Psoas muscle (tissue), 8 donors: ENCODE data around the gene YIPF3. TPM values are rescaled to one million over a fixed set of nuclear protein-coding genes. Genes with fewer than 3 reads are reported as not detected.

Source experiments
- ATAC-seq, 4 donors: fragments of 200-7000 bp; cut with Tn5 transposase; one replicate each; pipeline ENCODE4 v1.9.1; 2020; ENCODE audit warnings: moderate library complexity in 3 of 4, mild to moderate bottlenecking in 2 of 4
- DNase-seq, 2 donors: peaks; one replicate each; pipeline ENCODE4 v3.0.0-alpha.2; 2020
- H3K27ac ChIP-seq: fragments of 200-600 bp; one replicate; pipeline ENCODE4 v1.8.0; 2022
- H3K27me3 ChIP-seq, 3 donors: fragments of 200-600 bp in 1 of 3; one replicate each; pipeline versions ENCODE4 v1.6.1 to v1.8.0; 2013 to 2022; ENCODE audit warnings: low read length in 2 of 3, mild to moderate bottlenecking in 2 of 3, moderate library complexity in 1 of 3; ENCODE audit not compliant: insufficient read depth in 3 of 3
- H3K36me3 ChIP-seq, 2 donors: fragments of 200-600 bp in 1 of 2; one replicate each; pipeline versions ENCODE4 v1.6.1 to v1.8.0; 2013 to 2022; ENCODE audit warnings: low read depth in 1 of 2, mild to moderate bottlenecking in 1 of 2, moderate library complexity in 1 of 2; ENCODE audit not compliant: insufficient read depth in 1 of 2
- H3K4me1 ChIP-seq: fragments of 200-600 bp; one replicate; pipeline ENCODE4 v1.8.0; 2022
- H3K4me3 ChIP-seq: fragments of 200-600 bp; one replicate; pipeline ENCODE4 v1.8.0; 2022; ENCODE audit warnings: mild to moderate bottlenecking
- H3K9me3 ChIP-seq: fragments of 200-600 bp; one replicate; pipeline ENCODE4 v1.8.0; 2022
- WGBS, 3 donors: extraction: QIAGEN DNeasy Blood & Tissue Kit; methylation state at CpG; one replicate each; pipeline versions ENCODE4 v1.1.6 to v1.1.7; 2013; 5-methylcytosine and 5-hydroxymethylcytosine counted together
- intact Hi-C, 2 donors: fragments of 100-400 bp; cut with DNase I; formaldehyde crosslinking; loops; one replicate each; pipeline versions ENCODE4 v1.11.0 to v1.14.2; 2022
- polyA plus RNA-seq, 3 donors: library from polyadenylated mRNA; stranded (reverse); fragments of 200-250 nt; gene quantifications; one replicate each; pipeline ENCODE4 v1.2.3, GENCODE V29; 2013
- total RNA-seq, 4 donors: library from RNA; stranded (reverse); fragmentation: NEBNext Ultra II Directional in 2 of 4; extraction: Animal tissue kit (Norgen Biotek cat#: 25700) in 2 of 4; gene quantifications; one replicate each; pipeline versions ENCODE4 v1.2.1 to v1.2.4, GENCODE V29; 2021 to 2023
- TF ChIP-seq, protein P1 (sequence below): fragments of 200-600 bp; IDR thresholded peaks from one replicate; pipeline ENCODE4 v1.8.0; 2022; ENCODE audit warnings: antibody characterized with exemption
- donor health status: healthy with polysubstance abuse.
- donor health status: DM: no; HTN: no; CAD: no; lungs with moderate emphysema.
- donor health status: Bipolar disorder and iron deficiency.
- donor health status: healthy.
- donor health status: DM: yes; HTN: yes; CAD: no.
- donor health status: DM: no; HTN: no; CAD: no.
- donor health status: DM: no; HTN: no; CAD: no.
- donor health status: DM: yes; HTN: yes; CAD: no.

Gene YIPF3
- total and polyA plus RNA-seq, 7 donors, result 57.7 to 91.5 (median 67.6) TPM

DNA sequence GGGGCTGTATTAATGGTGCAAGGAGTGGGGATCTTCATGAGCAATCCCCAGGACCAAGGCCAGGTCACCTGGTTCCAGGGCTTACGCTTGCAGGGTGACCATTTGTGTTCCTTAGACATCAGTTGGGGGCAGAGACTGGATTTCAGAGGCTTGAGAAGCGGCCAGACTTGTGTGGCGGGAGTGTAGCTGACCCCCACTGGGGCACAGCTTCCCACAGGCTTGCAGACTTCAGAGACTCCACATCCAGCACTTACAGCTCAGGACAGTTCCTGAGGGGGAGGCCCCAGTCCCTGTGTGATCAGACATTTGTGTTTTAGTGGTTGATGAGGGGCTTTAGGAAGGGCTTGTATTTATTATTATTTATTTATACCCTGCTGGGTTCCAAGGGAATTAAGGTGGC lies 24.1 kb downstream of the YIPF3 start:
- Histone ChIP-seq H3K27ac (no peak overlapping the region), H3K9me3 (no peaks in the 10 kb centered on the region), H3K4me3 (peak overlapping the region; percentile 48), H3K27me3 (no peaks in the 10 kb centered on the region), H3K36me3 (peaks cover 0 to 12% of the 10 kb centered on the region in 2 donors), H3K4me1 (peaks cover 25% of the 10 kb centered on the region)
- TF ChIP-seq, protein P1, sequence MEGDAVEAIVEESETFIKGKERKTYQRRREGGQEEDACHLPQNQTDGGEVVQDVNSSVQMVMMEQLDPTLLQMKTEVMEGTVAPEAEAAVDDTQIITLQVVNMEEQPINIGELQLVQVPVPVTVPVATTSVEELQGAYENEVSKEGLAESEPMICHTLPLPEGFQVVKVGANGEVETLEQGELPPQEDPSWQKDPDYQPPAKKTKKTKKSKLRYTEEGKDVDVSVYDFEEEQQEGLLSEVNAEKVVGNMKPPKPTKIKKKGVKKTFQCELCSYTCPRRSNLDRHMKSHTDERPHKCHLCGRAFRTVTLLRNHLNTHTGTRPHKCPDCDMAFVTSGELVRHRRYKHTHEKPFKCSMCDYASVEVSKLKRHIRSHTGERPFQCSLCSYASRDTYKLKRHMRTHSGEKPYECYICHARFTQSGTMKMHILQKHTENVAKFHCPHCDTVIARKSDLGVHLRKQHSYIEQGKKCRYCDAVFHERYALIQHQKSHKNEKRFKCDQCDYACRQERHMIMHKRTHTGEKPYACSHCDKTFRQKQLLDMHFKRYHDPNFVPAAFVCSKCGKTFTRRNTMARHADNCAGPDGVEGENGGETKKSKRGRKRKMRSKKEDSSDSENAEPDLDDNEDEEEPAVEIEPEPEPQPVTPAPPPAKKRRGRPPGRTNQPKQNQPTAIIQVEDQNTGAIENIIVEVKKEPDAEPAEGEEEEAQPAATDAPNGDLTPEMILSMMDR, result no peak
- DNase-seq, result no peak
- intact Hi-C loops, result no loop called here
- ATAC-seq, result peak; percentile 52 to 73 (median 66)
- WGBS, 3 donors, result 6 to 36% (median 18%) methylated on average over 3 of the region's 3 CpGs

DNA sequence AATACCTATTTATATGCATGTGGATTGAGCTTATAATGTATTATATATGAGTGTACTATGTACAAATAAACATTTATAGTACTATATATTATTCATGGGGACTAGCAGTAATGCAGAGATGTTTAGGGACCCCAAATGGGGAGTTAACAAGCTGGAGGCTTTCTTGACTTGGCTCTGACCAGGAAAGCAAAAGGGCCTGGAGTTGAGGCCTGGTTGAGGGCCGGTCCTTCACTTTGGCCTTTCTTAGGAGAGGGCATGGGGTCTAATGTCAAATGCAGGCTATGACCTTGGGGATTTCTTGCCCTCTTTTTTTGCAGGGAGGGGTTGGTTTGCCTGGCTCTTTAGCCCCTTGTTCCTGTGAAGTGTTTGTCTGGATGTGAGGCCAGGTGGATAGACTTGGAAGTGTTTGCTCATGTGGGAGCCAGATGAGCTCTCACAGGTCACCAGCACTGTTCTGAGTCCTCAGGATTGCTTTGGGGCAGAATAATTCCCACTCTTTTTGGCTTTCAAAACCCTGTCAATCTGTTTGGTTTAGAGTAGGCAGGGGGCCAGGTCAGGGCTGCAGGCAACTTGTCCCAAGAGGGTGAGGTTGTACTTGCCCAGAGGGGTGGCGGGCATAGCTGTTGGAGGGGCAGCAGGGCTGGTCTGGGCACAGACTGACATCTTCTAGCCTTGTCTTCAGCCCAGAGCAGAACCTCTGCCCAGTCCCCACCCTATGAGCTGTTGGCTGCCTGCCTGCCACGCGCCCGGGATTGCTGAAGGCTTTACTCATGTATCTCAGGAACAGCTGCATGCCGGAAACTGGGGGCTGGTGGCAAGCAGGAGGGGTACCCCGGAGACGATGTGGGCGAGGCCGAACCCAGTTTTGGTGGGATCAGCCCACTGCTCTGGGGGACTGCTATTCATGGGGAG lies 24.7 kb downstream of the YIPF3 start:
- Histone ChIP-seq H3K27me3 (no peaks in the 10 kb centered on the region), H3K36me3 (peaks cover 0 to 6% of the 10 kb centered on the region in 2 donors), H3K4me1 (peaks cover 20% of the 10 kb centered on the region), H3K27ac (no peak overlapping the region), H3K4me3 (peak overlapping the region; percentile 48), H3K9me3 (no peaks in the 10 kb centered on the region)
- DNase-seq (peak; percentile 92 to 95), ATAC-seq (peak; percentile 88 to 93 (median 92))
- intact Hi-C loops, result no loop called here
- 12 to 17% (median 16%) methylated on average over 10 of the region's 10 CpGs for WGBS, 3 donors
- TF ChIP-seq, protein P1, result no peak

DNA sequence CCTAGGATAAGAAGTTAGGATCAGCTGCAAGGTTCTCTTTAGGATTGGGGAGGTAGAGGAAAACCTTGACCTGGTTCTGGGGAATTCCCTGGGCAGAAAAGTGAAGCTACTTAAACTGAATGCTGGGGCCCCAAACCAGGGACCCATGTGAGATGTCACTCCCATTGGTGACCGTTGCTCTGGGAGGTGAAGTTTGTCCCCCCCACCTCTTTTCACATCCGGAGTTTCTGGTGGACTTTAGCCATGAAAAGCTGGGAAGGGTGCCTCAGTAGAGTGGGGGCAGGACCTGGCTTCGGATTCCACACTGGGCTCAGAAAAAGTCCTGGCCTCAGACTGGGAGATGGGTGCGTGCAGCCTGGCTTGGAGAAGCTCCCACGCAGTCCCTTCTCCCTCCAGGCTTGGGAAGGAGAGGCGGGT lies 26.2 kb downstream of the YIPF3 start:
- WGBS, 3 donors, result 55 to 68% (median 60%) methylated on average over 6 of the region's 6 CpGs
- Histone ChIP-seq H3K4me3 (no peak overlapping the region), H3K27me3 (no peaks in the 10 kb centered on the region), H3K36me3 (peaks cover 0 to 6% of the 10 kb centered on the region in 2 donors), H3K9me3 (no peaks in the 10 kb centered on the region), H3K4me1 (peaks cover 12% of the 10 kb centered on the region), H3K27ac (no peak overlapping the region)
- DNase-seq (no peak), ATAC-seq (no peak)
- intact Hi-C loops, result no loop called here
- TF ChIP-seq, protein P1, result no peak

DNA sequence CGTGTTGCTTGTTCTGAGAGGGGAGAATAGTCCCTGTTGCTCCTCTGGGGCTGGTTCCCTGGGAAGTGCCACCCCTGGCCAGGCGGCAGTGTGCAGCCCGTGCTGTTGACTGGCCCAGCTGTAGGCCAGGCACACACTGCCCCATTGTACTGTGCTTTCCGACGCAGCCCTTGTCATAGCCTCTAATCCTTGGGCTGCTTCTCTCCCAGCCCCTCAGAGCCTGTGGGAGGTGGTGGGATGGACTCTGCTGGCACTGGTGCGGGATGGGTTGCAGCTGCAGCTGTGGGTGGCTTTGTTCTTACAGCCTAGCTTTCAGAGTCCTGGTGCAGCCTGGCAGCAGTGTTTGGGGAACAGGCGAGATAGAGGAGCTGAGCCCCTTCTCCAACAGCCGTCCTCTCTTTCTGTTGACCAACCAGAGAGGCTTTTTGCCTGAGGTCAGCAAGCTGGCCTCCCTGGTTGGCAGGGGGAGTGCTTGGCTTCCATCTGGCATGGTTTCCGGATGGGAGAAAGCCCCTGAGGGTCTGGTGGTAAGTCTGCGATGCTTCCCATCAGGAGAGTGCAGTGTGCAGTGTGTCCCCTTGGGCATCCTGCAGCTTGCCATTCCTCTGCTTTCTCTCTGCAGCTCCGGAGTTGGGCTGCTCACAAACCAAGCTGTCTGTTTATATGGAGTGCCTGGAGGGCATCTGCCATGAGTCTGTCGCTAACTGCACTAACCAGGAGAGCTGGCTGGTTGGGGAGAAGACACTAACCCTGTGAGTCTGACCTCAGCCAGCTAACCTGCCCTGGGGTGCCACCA lies 27.3 kb downstream of the YIPF3 start:
- Histone ChIP-seq H3K27ac (peak overlapping the region; percentile 70), H3K4me1 (peaks cover 3% of the 10 kb centered on the region), H3K4me3 (peak overlapping the region; percentile 8), H3K9me3 (no peaks in the 10 kb centered on the region), H3K27me3 (no peaks in the 10 kb centered on the region), H3K36me3 (peaks cover 0 to 6% of the 10 kb centered on the region in 2 donors)
- intact Hi-C loops, result no loop called here
- WGBS, 3 donors, result 64 to 84% (median 76%) methylated on average over 12 of the region's 12 CpGs
- TF ChIP-seq, protein P1, result no peak
- DNase-seq (no peak), ATAC-seq (no peak)
